GM18502 (cell line): ENCODE results near the gene ANO2.
"Not testable (repeated sequence)": the region's sequence is repeated elsewhere in the genome, so short reads cannot be mapped to it uniquely, and the experiment has no call there.

Experiments used
- ATAC-seq: cut with Tn5 transposase; IDR thresholded peaks from one replicate; pipeline ENCODE4 v1.9.1; 2021; ENCODE audit warnings: mild to moderate bottlenecking; ENCODE audit not compliant: unreplicated experiment, poor library complexity

ANO2 gene

DNA sequence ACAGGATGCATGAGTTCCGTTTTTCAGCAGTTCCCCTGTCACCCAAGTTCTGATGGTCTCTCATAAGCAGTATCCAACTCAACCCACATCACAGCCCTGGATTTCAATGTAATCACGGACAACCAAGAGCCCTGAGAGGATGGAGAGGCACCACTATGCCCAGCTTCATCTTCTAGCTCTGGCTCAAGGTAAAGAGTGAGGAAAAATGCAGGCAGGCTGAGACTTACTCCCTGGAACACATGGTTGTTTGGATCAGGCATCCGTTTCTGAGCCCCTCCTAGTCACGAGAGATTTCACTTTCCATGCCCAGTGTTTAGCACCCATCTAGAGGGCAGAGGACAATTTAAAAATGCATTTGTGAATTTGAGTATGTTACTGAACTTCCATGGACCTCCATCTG lies 45.0 kb downstream of the ANO2 start:
- no peak for ATAC-seq

DNA sequence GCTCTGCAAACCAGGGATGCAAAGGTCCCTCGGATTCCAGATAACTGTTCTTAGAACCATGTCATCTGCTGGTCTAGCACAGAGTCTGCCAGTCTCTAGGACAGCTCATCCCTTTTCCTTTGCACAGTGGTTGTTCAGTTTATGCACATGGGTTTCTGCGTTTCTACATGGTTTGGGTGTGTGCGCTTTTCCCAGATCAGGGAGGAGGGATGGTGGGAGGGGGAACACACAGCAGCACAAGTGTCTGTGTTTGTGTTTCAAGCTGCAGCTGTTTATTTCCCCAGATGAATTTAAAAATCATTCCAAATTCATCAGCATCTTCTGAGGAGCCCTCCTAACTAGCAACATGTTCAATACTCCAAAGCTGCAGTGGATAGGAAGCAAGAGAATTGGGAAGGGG lies 45.4 kb downstream of the ANO2 start:
- no peak for ATAC-seq

DNA sequence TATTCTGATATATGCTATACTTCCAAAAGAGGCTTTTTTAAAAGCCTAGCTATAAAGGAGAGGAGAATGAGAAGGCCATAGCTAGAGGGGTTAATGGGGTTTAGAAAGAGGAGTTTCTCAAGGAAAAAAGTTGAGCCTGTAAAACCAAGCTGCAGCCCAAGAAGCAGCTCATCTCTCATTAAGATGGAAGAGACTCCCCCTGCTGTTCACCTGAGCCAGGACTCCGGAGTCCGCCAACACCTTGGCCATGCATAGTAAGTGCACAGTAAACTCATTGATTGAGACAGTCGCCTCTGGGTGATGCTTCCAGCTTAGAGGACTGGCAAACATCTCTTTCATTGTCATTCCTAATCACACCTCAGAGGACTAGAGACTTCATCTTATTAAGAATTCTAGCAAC lies 46.2 kb downstream of the ANO2 start:
- ATAC-seq, result no peak

- ATAC-seq, result no peak
These were observed 55.5 kb downstream of the ANO2 start for GRCh38 chr12:5889381-5890047.

- ATAC-seq, result no peak
These were observed 56.2 kb downstream of the ANO2 start for GRCh38 chr12:5888816-5889315.

DNA sequence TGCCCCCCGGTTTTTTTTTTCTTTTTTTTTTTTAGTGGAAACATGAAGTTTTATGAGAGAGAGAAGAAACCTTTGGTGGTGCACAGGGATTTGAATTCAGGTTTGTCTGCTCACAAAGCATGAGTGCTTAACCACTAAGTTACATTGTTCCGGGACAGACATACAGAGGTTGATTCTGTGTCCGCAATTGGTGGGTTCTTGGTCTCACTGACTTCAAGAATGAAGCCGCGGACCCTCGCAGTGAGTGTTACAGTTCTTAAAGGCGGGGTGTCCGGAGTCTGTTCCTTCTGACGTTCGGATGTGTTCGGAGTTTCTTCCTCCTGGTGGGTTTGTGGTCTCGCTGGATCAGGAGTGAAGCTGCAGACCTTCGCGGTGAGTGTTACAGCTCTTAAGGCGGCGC lies 57.2 kb downstream of the ANO2 start:
- not testable (repeated sequence) for ATAC-seq

DNA sequence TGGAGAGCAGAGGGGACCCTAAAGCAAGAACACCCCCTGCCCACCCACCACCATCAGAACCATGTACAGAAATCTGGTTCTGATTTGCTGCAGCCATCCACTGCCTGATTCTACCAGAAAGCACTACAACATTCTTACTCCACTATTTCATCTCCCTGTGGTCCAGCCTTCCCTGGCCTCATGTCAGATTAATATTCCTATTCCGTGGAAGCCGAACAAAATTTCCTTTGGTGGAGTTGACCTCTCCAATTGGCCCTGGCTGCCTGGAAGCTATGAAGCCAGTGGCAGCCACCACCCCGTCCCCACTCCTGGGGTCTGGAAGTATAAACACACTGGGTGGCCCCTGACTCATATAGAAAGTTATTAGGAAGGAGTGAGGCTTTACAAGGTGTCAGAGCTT lies 60.2 kb downstream of the ANO2 start:
- no peak for ATAC-seq

DNA sequence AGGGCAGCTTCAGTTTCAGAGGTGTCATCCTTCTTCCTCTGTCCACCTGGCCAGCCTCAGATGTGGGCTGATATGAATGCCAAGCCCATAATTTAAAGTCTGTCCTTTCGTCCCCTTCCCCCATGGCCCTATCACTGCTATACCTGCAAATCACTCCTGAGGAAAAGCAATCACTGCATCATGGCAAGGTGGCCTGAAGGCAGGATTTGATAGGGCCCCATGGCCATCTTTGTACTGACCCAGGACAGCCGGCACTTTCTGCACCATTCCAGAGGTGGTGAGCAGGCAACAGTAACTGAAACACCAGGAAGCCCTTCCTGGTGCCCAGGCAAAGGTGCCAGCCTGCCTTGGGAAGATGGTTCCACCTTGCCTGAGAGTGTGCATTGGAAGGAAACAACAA lies 60.8 kb downstream of the ANO2 start:
- ATAC-seq, result no peak

DNA sequence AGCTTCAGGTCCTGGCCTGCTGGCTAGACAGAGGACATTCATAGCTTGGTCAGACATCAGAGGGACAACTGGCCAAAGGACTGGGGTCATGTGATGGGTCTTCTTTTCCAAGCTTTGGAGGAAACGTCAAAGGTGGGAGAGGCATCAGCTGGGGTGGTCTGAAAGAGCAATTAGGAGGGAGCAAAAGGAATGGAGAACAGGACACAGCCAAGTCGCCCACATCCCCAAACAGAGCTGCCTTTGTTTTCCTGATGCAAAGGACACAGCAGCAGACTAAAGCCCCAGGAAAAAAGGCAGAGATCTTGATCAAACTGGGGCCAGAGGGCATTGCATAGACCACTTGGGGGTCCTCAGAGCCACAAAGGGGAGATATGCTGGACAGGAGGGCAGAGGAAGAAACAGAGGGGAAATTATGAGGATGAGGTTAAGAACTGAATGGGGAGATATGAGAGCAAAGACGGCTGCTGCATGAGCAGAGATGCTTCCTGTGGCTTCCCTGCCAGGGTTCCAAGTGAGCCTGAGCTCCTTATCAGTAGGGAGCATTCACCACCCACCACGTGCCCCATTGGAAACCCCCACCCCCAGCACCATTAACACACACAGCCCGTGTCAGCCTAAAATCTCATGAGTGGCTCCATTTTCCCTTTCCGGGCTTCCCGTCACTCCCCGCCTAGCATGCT lies 62.4 kb downstream of the ANO2 start:
- no peak for ATAC-seq

DNA sequence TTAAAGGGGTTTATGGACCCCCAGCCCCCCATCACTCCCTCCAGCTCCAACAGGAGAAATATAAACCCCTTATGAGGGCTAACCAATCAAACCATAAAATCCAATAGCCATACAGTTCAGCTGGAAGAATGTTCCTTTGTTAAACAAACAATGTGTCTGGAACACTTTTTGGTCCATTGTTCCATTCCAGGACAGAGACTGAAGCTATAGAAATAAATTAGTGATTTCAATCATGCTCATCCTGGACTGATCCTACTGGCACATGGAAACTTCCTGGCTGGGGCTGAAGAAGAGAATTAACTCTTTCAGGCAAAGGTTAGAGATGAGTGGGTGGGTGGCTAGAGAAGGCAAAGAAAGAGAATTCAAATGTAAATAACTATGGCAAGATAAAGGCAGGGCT lies 63.4 kb downstream of the ANO2 start:
- no peak for ATAC-seq

DNA sequence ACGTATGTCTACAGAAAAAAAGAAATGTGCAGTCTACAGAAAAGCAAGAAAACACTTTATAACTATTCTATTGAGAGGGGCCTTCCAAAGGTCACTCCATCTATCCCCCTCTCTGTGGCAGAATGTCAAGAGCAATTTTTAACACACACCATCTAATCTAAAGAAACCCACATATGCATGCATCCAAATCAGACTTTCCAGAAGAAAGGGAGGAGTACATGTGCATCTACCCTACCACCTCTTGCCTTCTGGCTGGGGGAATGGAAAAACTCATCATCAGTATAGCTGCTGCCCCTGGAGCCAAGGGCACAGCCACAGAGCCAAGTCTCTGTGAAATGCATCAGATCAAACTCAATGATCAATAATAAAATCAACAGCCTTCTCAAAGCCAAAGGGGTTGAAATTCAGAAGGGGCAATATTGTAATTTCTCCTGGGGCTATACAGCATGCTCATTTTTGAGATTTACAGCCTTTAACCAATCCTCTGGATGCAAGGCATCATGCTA lies 63.9 kb downstream of the ANO2 start:
- ATAC-seq, result no peak

DNA sequence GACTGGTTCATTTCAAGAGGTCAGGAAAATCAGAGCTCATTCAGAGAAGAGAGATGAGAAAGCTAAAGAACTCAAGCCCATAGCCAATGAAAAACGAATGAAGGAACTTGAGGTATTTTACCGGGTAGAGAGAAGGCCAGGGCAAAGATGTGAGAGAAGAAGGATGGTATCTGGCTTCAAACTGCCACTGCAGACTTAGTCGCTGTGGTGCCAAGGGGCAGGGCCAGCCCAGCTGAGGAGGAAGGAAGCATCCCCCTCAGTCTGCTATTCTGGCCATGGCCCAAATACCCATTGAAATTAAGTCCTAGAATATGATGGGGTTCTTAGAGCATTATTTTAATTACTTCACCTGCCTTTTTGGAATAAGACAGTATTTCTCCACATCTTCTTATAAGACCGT lies 69.2 kb downstream of the ANO2 start:
- no peak for ATAC-seq

- ATAC-seq, result no peak
These were observed 70.5 kb downstream of the ANO2 start for GRCh38 chr12:5874514-5874913.

- ATAC-seq, result no peak
These were observed 71.7 kb downstream of the ANO2 start for GRCh38 chr12:5873281-5873919.

DNA sequence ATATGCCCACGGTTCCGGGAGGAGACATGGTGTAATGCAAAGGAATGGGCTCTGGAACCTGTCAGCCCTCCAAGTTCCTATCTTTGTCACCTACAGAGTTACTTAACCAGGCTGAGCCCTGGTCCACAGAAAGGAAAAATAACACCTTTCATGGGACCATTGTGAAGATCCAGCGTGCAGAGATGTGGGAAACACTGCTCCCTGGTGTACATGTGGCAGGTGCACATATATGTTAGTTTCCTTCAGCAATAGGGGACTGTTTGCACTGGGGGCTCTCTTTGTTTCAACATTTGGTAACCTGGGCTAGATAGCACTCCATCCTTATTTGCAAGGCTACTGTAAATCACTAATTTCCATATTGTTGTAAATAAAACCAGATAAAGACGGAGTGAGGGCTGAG lies 72.3 kb downstream of the ANO2 start:
- ATAC-seq, result no peak

GRCh38 chr12:5871741-5872140 lies 73.3 kb downstream of the ANO2 start:
- ATAC-seq, result no peak

DNA sequence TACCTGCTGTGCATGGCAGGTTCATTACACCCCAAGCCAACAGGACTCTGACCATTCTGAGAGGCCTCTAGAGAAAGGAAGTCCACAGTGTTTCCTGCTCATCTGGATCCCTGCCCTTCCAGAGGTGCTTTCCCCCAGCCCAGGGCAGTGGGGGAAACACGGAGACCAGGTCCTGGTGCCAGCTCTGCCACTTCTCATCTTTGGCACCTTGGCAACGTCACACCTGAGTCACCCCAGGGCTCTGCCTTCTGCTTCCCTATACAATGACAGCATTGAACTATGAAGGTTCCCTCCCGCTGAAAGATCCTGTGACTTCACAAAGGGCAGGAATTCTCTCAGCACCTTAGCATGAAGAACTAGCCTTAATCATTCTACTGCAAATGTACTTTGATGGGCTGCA lies 74.9 kb downstream of the ANO2 start:
- no peak for ATAC-seq

DNA sequence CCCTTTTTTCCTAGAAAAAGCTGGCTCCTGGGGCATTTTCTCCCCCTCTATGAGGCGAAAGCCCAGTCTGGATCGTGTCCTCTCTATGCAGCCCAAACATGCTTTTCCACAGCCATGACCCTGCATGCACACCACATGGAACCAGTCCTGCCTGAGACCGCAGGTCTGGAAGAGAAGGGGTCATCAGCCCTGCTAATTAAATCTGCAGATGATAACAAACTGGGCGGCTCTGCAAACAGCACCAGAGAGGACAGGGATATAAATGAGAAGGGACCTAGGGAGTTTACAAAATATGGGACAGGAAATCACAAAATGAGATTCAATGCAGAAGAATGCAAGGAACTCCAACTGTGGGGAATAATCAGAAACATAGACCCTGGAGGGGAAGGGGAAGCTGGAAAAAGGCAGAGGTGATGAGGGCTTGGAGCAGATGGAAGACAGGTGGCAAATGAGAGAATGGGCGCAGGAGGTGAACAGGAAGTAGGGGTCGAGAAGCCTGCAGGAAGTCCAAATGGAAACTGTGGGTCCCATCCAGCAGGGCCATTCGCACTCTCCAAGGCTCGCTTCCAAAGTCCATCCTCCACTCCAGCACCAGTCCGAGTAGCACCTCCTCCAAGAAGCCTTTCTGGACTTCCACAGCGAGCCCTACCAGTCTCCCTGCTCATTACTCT lies 76.3 kb downstream of the ANO2 start:
- ATAC-seq, result no peak

- no peak for ATAC-seq
These were observed 79.7 kb downstream of the ANO2 start for GRCh38 chr12:5865397-5865796.

GRCh38 chr12:5864972-5865371 lies 80.1 kb downstream of the ANO2 start:
- no peak for ATAC-seq

- ATAC-seq, result no peak
These were observed 80.8 kb downstream of the ANO2 start for GRCh38 chr12:5864301-5864700.
